Measurements from ENCODE around the gene CDH16.
"Not testable (repeated sequence)": the region's sequence is repeated elsewhere in the genome, so short reads cannot be mapped to it uniquely, and the experiment has no call there.

Gene CDH16

GRCh38 chr16:66874079-66874775 lies 44.5 kb downstream of the CDH16 start:
- POLR2A ChIA-PET = no interaction called here
- no peak for DNase-seq (ENCODE audit: low read depth, low spot score)
- TF ChIP-seq CTCF (IDR thresholded peaks at IDR 0.05; ENCODE audit: insufficient read depth, low read length, missing control alignments) = no peak
- H3K4me3 ChIP-seq (ENCODE audit: low read depth, low read length) = no peak overlapping the region
- CTCF ChIA-PET = interaction anchor here (0.7 to 10.5 kb wide), 13 partner anchors 9 to 467 kb away, joined by 3 to 203 read pairs (median 3); partner anchors contain the start of gene NAE1

GRCh38 chr16:66873685-66874055 lies 45.0 kb downstream of the CDH16 start:
- DNase-seq (ENCODE audit: low read depth, low spot score) = no peak
- ChIA-PET POLR2A (interaction anchor here (0.9 to 1.7 kb wide), 2 partner anchors 9 to 43 kb away, joined by 4 to 10 read pairs; partner anchors contain the start of gene NAE1), CTCF (interaction anchor here (0.6 to 10.5 kb wide), 37 partner anchors 8 to 470 kb away, joined by 3 to 203 read pairs (median 4); partner anchors contain the start of gene NAE1)
- no peak overlapping the region for H3K4me3 ChIP-seq (ENCODE audit: low read depth, low read length)
- TF ChIP-seq CTCF (IDR thresholded peaks at IDR 0.05; ENCODE audit: insufficient read depth, low read length, missing control alignments) = no peak

GRCh38 chr16:66872943-66873684 lies 45.6 kb downstream of the CDH16 start:
- POLR2A ChIA-PET = interaction anchor here (0.9 to 1.7 kb wide), 2 partner anchors 9 to 42 kb away, joined by 4 to 10 read pairs; partner anchors contain the start of gene NAE1
- H3K4me3 ChIP-seq (ENCODE audit: low read depth, low read length) = peak overlapping the region; percentile 51
- CTCF ChIA-PET = interaction anchor here (0.6 to 10.5 kb wide), 48 partner anchors 9 to 469 kb away, joined by 3 to 203 read pairs (median 4); partner anchors contain the start of genes DYNC1LI2 and NAE1
- peak; percentile 95 for DNase-seq (ENCODE audit: low read depth, low spot score)
- TF ChIP-seq CTCF (IDR thresholded peaks at IDR 0.05; ENCODE audit: insufficient read depth, low read length, missing control alignments) = peak; percentile 99

- peak overlapping the region; percentile 51 for H3K4me3 ChIP-seq (ENCODE audit: low read depth, low read length)
- ChIA-PET POLR2A (interaction anchor here (0.9 to 1.7 kb wide), 2 partner anchors 10 to 42 kb away, joined by 4 to 10 read pairs; partner anchors contain the start of gene NAE1), CTCF (interaction anchor here (0.6 to 10.5 kb wide), 48 partner anchors 10 to 469 kb away, joined by 3 to 203 read pairs (median 4); partner anchors contain the start of genes DYNC1LI2 and NAE1)
- no peak for TF ChIP-seq CTCF (IDR thresholded peaks at IDR 0.05; ENCODE audit: insufficient read depth, low read length, missing control alignments)
- no peak for DNase-seq (ENCODE audit: low read depth, low spot score)
Measured at GRCh38 chr16:66872559-66872942, 46.1 kb downstream of the CDH16 start.

- no peak overlapping the region for H3K4me3 ChIP-seq (ENCODE audit: low read depth, low read length)
- ChIA-PET POLR2A (interaction anchor here (1.7 kb wide), 1 partner anchor 41 kb away, joined by 10 read pairs; the partner anchor contains the start of gene NAE1), CTCF (interaction anchor here (0.7 to 10.5 kb wide), 23 partner anchors 9 to 468 kb away, joined by 3 to 203 read pairs (median 7); partner anchors contain the start of genes CA7 and NAE1)
- TF ChIP-seq CTCF (IDR thresholded peaks at IDR 0.05; ENCODE audit: insufficient read depth, low read length, missing control alignments) = no peak
- DNase-seq (ENCODE audit: low read depth, low spot score) = no peak
Measured at GRCh38 chr16:66871840-66872239, 46.8 kb downstream of the CDH16 start.

- CTCF ChIA-PET = interaction anchor here (0.7 to 10.5 kb wide), 7 partner anchors 9 to 263 kb away, joined by 3 to 203 read pairs (median 8); partner anchors contain the start of genes CA7 and NAE1
- H3K4me3 ChIP-seq (ENCODE audit: low read depth, low read length); DNase-seq (ENCODE audit: low read depth, low spot score); POLR2A ChIA-PET: not testable (repeated sequence)
Measured at GRCh38 chr16:66871363-66871762, 47.3 kb downstream of the CDH16 start.

All from AG04449 (cell line).